CD1c-positive myeloid dendritic cell (primary cell): ENCODE data around the gene CNTNAP2.

Experiments used
- DNase-seq: peaks from one replicate; pipeline ENCODE4 v3.0.0-alpha.2; 2016; ENCODE audit errors: extremely low spot score

Gene CNTNAP2

GRCh38 chr7:146116521-146117222 is at the start of gene CNTNAP2:
Gene CNTNAP2, plus strand, starts transcription at chr7:146116801. Its CDS starts 76 bp downstream, at chr7:146116877.
- DNase-seq: peak; percentile 1

DNA sequence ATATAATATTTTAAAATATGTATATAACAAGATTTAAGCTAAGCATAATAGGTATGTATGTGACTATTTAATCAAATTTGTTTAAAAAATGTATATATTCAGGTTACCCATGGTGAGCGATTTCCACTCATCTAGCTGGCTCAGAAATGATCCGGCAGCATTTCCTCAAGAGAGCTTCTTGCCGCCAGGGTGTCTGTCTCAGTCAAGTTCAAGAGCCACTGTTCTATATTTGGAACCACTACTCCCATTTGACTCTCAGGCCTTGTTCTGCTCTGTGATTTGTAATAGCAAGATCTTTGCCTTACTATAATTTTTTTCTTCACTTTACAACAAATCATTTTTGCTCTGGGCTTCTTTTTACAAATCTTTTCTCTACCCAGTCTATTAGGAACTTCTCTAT is 48.7 kb upstream of the CNTNAP2 start:
- no peak for DNase-seq

- DNase-seq: no peak
Observed at GRCh38 chr7:146074195-146074765, 42.3 kb upstream of the CNTNAP2 start.

DNA sequence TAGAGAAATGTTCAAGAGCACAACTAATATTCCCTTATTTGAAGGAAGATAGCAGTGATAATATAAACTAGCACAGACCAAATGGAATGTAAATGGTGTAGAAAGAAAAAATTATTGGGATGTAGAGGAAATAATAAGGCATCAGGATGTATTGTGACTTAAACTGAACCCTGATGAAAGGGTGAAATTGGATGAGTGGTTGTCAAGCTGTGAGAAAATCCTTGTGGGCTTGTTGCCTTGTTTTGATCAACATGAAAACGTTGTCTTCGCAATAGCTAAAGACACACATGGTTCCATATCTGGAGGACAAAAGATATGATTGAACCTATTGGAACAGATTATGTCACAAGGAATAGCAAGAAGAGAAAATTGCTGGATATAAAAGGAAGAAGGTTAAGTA is 40.3 kb upstream of the CNTNAP2 start:
- DNase-seq: no peak

DNA sequence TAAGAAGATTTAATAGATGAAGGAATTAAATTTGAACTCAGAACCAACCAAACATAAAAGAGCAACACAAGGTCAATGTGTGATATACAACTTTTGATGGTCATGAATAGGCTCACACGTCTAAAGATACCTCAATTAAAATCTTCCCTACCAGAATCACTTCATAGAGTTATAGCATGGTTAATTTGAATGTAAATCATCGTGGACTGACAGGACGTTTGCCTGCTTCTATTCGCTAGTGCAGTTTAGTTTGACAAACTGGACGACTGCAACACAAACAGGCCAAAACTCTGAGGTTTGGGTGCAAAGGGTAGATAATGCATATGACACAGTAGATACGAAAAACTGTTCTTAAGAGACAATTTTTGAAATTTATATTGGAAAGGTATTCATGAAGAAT is 32.5 kb upstream of the CNTNAP2 start:
- no peak for DNase-seq

GRCh38 chr7:146090023-146090645 is 26.5 kb upstream of the CNTNAP2 start:
- DNase-seq: peak; percentile 11

DNA sequence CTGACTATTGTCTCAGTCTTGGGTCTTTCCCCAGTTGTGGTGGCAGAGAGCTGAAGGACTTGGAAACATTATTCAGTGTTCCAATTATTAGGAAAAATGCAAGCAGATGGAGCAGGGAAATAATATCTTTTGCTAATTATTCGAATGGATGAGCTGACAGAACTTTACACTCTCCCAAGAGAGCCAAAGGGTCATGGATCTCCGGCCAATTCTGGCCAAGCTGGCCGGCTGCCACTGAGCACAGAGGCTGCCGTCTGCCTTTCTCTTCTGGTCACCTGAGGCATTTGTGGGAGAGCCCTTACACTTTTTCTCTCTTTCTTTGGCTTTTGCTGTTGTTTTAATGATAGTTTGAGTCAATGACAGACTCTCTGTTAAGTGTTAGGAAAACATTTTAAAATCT is 22.2 kb upstream of the CNTNAP2 start:
- DNase-seq: no peak

- no peak for DNase-seq
Observed at GRCh38 chr7:146096994-146097393, 19.6 kb upstream of the CNTNAP2 start.

GRCh38 chr7:146106319-146106718 is 10.3 kb upstream of the CNTNAP2 start:
- DNase-seq: no peak

DNA sequence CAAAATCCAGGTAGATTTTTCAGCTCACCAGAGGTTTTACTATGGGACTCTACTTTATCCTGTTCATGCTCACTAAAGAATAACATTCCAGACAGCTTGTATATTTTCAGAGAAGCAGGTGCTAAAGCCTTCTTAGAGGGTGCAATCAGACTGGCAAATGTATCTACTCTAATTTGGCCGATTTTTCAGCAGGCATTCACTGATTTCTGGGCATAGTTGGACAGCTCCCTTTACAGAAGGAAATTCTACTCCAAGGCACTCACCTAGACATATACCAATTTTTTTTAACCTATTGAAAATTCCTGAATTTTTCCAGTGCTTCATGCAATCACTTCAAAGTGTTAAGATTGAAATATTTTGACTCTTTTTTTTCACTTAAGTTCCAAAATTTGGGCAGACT is 3.8 kb upstream of the CNTNAP2 start:
- no peak for DNase-seq

DNA sequence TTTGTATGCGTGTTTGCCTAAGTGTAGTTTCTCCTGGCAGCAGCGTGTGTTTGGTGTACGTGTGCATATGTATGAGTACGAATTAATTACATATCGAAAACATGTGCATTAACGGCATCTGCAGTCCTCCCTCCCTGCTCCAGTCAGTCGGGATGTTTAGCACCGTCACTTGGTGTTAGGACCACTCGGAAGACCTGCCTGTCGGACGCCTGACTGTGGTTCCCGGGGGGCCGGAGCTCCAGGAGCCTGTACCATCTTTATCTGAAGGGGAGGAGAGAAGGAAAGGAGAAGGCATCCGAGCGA is 1.1 kb upstream of the CNTNAP2 start:
- DNase-seq: no peak

DNA sequence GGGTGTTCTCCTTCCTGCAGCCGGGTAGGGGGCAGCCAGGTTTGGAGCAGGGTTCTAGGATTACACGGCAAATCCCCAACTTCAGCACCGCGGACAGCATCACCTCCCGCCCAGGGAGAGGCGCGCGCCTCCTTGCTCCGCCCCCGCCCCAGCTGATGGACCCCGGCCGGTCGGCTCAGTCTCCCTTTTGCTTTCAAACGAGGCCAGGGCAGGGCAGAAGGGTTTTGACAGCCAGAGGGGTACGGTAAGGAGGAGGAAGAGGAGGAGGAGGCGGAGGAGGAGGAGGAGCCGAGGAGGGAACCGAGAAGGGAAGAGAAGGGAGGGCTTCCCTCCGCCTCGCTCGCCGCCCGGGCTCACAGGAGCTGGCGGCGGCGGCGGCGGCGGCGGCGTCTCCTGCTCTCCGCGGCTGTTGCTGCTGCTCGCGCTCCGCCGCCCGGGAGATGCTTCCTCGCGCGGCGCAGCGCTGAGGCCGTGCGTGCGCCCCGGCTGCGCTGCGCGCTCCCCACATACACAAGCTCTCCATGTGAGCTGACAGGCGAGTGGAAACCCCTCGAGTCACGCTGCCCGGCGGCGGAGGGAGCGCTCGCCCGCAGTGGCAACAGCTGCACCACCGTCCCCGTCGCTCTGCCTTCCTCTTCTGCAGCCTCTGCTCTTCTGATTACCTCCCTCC is 615 bp upstream of the CNTNAP2 start:
- DNase-seq: no peak

DNA sequence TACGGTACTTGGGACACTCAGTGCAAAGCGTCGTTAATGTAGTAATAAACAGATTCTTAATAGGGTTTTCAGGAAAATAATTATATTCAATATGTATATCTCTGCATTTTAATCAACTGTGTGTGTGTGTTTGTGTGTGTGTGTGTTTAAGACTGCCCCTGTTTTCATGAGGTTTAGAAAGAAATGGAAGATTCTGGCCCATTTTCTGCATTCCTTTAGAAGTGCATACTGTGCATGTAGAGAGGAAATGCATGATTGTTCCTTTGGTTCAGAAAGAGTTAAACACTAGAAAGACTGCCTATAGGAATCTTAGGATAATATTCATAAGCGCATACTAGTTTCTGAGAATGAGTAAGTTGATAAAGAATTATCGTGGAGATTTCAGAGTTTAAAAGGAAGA is 975 bp downstream of the CNTNAP2 start:
- DNase-seq: no peak

- DNase-seq: no peak
Observed at GRCh38 chr7:146119002-146119401, 2.4 kb downstream of the CNTNAP2 start.

GRCh38 chr7:146123715-146124114 is 7.1 kb downstream of the CNTNAP2 start:
- no peak for DNase-seq

DNA sequence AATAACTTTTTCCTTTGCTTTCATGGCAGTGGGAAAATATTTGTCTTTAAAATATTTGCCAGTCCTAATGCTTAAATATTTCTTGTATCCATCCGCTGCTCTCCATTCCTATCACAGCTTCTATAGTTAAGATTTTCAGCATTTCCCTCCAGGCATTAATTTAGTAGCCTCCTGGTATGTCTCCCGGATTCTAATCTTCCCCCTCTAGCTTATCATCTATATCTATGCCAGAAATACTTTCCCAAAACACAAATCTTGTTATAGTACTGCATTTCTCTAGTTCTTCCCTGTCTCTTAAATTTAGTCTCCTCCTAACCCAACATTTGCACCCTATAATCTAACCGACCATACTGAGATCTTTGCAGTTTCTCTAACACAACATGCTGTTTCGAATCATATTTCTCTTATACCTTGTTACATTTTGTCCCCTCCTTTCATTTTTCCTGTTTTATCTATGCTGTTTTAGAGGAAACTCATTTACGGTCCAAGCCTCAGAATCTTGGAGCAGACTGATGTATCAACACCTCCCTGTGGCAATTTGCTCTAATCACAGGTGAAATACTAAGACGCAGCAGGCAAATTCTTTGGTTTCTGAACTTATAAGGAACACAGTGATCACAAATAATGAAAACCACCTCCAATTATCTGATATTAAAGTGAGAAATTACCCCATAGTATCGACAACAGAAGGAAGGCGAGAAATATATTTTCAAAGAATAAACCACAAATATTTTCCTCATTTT is 10.3 kb downstream of the CNTNAP2 start:
- no peak for DNase-seq

DNA sequence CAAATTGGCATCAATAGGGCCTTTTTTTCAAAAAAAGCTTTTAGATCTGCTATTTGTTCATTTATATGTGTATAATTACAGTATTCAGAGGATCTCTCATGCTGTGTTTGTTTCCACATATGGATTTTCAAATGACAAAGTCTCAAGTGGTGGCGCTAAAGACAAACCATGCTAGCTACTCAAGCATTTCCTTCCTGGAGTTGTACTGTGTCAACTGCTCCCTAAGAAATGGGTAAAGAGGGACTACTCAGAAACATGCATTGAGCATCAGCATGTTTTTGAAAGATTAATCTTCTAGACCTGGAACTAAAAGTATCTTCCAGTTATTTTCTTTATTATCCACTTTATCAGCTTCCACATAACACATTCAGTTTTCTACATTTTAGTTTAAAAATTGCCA is 12.7 kb downstream of the CNTNAP2 start:
- no peak for DNase-seq

DNA sequence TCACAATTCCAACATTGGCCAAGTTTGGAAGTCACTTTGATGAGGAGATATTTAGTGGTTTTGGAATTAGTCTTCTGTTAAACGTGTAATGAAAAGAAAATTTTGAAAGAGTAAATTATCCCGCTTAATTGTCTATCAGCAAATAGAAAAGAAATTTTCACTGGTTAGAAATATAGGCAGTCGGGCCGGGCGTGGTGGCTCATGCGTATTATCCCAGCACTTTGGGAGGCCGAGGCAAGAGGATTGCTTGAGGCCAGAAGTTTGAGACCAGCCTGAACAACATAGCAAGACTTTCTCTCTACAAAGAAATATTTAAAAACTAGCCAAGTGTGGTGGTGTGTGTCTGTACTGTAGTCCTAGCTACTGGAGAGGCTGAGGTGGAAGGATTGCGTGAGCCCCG is 13.4 kb downstream of the CNTNAP2 start:
- DNase-seq: no peak

DNA sequence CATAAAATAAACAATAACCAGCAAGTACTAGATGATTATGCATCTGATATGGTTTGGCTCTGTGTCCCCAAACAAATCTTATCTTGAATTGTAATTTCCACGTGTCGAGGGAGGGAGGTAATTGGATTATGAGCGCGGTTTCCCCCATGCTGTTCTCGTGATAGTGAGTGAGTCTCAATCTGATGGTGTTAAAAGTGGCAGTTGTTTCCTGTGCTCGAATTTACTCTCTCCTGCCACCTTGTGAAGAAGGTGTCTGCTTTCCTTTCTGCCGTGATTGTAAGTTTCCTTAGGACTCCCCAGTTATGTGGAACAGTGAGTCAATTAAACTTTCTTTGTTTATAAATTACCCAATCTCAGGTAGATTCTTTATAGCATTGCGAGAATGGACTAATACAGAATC is 15.1 kb downstream of the CNTNAP2 start:
- DNase-seq: no peak

DNA sequence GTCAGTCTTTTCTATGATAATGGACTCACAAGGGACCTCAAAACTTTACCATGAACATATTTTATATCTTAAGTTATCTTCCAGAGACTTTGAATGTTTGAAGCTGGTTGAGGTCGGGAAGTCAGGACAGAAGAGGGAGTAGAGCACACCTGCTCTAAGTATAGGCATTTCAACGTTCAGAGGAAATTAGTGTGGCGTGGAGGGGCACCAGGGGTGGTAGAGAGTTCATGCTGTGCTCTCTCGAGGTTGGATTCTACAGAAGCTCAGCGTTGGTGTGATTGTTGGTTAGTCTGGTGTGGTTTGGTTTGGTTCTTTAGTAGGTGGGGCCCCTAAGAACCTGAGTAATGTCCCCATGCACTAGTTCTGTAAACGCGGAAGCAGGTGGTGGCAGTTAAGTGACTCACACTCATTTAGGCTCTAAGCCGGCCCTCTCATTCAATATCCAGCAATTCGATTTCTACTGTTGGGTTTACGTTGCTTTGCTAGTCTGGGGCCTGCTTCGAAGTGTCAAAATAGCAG is 19.8 kb downstream of the CNTNAP2 start:
- no peak for DNase-seq

GRCh38 chr7:146138926-146139325 is 22.3 kb downstream of the CNTNAP2 start:
- no peak for DNase-seq

DNA sequence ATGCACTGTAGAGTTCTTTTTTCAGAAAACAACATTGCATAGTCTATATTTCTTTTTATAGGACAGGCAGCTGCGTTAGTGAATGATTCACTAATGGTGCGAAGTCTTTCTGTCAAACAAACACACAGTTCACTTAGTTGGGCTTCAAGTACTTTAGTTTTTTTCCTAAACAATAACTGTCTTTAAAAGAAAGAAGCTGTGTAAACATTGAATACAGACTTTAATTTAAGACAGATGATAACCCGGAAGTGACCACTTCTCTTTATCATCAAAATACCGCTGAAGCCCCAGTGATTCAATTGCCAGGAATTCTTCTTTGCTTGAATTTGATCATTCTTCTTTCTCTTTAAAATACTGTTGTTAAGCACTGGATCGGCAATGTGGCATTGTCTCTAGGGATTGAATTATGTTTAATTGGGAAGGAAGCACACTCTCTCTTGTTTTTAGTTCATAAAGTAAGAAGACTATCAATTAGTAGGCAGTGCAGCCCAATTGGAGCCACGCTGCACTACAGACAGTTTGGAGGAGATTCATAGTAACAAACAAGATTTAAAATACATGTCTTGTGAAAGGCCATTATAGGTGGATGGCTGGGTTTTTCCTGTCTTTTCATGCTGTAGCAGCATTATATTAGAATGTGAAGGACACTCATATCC is 30.4 kb downstream of the CNTNAP2 start:
- DNase-seq: no peak
